Mesothelial cell of epicardium (in vitro differentiated cells): ENCODE measurements around the gene EDNRA. TPM values are rescaled to one million over a fixed set of nuclear protein-coding genes. Genes with fewer than 3 reads are reported as not detected.

Source experiments
- DNase-seq, 2 experiments: peaks; one replicate each; pipeline ENCODE4 v3.0.0; 2021; ENCODE audit warnings: low spot score in 2 of 2; ENCODE audit not compliant: unreplicated experiment in 2 of 2
- H3K27ac Mint-ChIP-seq: 2 replicates; pipeline ENCODE4 v1.8.0; 2021; ENCODE audit warnings: mixed read lengths
- H3K27me3 Mint-ChIP-seq: 2 replicates; pipeline ENCODE4 v1.8.0; 2021; ENCODE audit warnings: low read depth, mixed read lengths
- H3K36me3 Mint-ChIP-seq: 2 replicates; pipeline ENCODE4 v1.8.0; 2021; ENCODE audit warnings: mixed read lengths
- H3K4me1 Mint-ChIP-seq: 2 replicates; pipeline ENCODE4 v1.8.0; 2021; ENCODE audit warnings: mixed read lengths
- H3K4me3 Mint-ChIP-seq: 2 replicates; pipeline ENCODE4 v1.8.0; 2021; ENCODE audit warnings: mild to moderate bottlenecking, moderate library complexity, mixed read lengths
- H3K9me3 Mint-ChIP-seq: 2 replicates; pipeline ENCODE4 v1.8.0; 2021; ENCODE audit warnings: mixed read lengths
- CTCF ChIP-seq: fragments of 200-600 bp; sonication (generic); IDR thresholded peaks from one replicate; pipeline ENCODE4 v1.5.0; 2021; ENCODE audit warnings: antibody characterized with exemption; ENCODE audit not compliant: unreplicated experiment
- total RNA-seq: library from RNA; stranded (reverse); gene quantifications from 3 replicates; pipeline ENCODE4 v1.2.1, GENCODE V29; 2021

The EDNRA gene
- total RNA-seq, 1 donor from 2014 or later = 140 TPM

GRCh38 chr4:147518846-147519767 is 38.2 kb downstream of the EDNRA start:
- peak; percentile 60 for TF ChIP-seq CTCF
- Mint-ChIP-seq H3K27ac (no peak overlapping the region), H3K9me3 (no peaks in the 10 kb centered on the region), H3K4me3 (no peak overlapping the region), H3K4me1 (peaks cover 25% of the 10 kb centered on the region), H3K36me3 (peaks cover 34% of the 10 kb centered on the region), H3K27me3 (no peaks in the 10 kb centered on the region)
- DNase-seq = no peak

- Mint-ChIP-seq H3K9me3 (no peaks in the 10 kb centered on the region), H3K27ac (peak overlapping the region; percentile 93), H3K36me3 (peaks cover 38% of the 10 kb centered on the region), H3K4me3 (no peak overlapping the region), H3K27me3 (no peaks in the 10 kb centered on the region), H3K4me1 (peaks cover 34% of the 10 kb centered on the region)
- TF ChIP-seq CTCF = no peak
- no peak for DNase-seq
Observed at GRCh38 chr4:147524601-147525000, 43.7 kb downstream of the EDNRA start.

GRCh38 chr4:147525494-147526271 is 44.8 kb downstream of the EDNRA start:
- TF ChIP-seq CTCF = no peak
- H3K27me3 Mint-ChIP-seq = no peaks in the 10 kb centered on the region
- H3K4me1 Mint-ChIP-seq = peaks cover 45% of the 10 kb centered on the region
- H3K27ac Mint-ChIP-seq = peak overlapping the region; percentile 90
- H3K36me3 Mint-ChIP-seq = peaks cover 37% of the 10 kb centered on the region
- no peaks in the 10 kb centered on the region for H3K9me3 Mint-ChIP-seq
- no peak for DNase-seq
- H3K4me3 Mint-ChIP-seq = no peak overlapping the region

DNA sequence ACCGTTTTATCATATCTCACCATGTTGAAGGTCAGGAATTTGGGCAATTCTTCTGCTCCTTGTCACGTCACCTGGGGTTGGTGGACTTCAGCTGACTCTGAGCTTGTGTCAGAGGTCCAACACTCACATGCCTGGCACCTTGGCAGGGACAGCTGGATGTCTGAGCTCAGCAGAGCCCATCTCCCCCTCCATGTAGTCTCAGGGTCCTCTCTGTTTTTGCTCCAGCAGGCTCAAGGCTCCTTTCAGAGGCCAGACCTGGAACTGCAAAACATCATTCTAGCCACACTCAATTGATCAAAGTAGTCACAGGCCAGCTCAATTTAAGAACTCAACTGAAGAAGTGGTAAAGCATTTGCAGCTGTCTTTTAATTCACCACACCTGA is 45.4 kb downstream of the EDNRA start:
- DNase-seq = no peak
- Mint-ChIP-seq H3K36me3 (peaks cover 43% of the 10 kb centered on the region), H3K9me3 (no peaks in the 10 kb centered on the region), H3K4me1 (peaks cover 50% of the 10 kb centered on the region), H3K4me3 (no peak overlapping the region), H3K27ac (peak overlapping the region; percentile 23), H3K27me3 (no peaks in the 10 kb centered on the region)
- TF ChIP-seq CTCF = no peak

DNA sequence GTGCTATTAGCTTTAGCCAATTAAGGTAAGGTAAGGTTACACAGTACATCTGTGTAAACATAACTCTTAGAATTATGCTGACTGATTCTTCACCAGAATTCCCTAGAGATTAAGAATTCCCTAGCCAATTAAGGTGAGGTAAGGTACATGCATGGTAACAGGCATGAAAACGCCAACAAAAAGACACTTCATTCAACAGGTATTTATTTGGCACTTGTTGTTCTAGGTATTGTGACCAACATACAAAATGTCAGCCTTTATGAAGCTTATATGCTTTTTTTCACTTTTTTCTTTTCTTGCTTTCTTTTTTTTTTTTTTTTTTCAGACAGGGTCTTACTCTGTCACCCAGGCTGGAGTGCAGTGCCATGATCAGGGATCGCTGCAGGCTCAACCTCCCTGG is 47.2 kb downstream of the EDNRA start:
- no peak overlapping the region for H3K4me3 Mint-ChIP-seq
- peaks cover 39% of the 10 kb centered on the region for H3K36me3 Mint-ChIP-seq
- H3K4me1 Mint-ChIP-seq = peaks cover 56% of the 10 kb centered on the region
- peaks cover 3% of the 10 kb centered on the region for H3K9me3 Mint-ChIP-seq
- TF ChIP-seq CTCF = no peak
- H3K27ac Mint-ChIP-seq = peak overlapping the region; percentile 69
- DNase-seq = no peak
- no peaks in the 10 kb centered on the region for H3K27me3 Mint-ChIP-seq
